Sigmoid colon (tissue), 4 donors: ENCODE results near the gene STIL.

Source experiments
- EP300 ChIP-seq, 4 donors: sonication (generic); formaldehyde crosslinking; IDR thresholded peaks; one replicate each; pipeline ENCODE4 v1.6.1; 2017; ENCODE audit warnings: antibody characterized with exemption in 4 of 4
- POLR2A ChIP-seq, 2 donors: fragments of 450-650 bp; IDR thresholded peaks; one replicate each; pipeline ENCODE4 v1.6.1; 2016; ENCODE audit warnings: antibody characterized with exemption in 2 of 2, mild to moderate bottlenecking in 2 of 2, moderate library complexity in 2 of 2
- TF ChIP-seq, protein P1 (sequence below), 4 experiments: fragments of 450-650 bp in 3 of 4; fragments of 200-600 bp in 1 of 4; IDR thresholded peaks; one replicate each; pipeline ENCODE4 v1.5.1; 2016 to 2019; ENCODE audit warnings: antibody characterized with exemption in 4 of 4, mild to moderate bottlenecking in 3 of 4, moderate library complexity in 2 of 4

DNA sequence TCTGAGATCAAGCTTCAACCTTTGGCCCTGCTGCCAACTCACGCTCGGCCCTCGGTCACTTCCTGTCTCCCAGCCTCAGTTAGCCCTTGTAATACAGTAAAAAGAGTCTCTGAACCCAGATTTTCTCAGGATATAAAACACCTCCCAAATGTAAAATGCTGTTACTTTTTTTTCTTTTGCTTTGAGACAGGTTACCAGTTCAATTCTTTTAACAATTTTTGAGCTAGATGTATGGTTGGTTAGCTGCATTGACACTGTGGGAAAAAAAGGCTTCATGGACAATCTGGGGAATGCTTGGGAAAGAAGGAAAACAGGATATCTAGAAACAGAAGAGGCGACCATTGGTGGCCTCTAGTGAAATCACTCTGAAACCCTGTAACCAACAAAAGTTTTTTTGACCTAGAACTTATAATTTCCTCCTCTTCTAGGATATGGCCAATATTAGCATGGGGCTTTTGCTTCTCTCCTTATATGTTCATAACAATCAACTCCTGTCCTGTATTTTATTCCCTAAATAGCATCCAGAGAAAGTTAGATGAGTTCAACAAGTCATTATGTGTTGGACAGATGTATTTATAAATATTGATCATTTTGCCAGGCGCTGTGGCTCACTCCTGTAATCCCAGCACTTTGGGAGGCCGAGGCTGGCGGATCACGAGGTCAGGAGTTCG, 21.0 kb upstream of the STIL start:
- TF ChIP-seq, protein P1, sequence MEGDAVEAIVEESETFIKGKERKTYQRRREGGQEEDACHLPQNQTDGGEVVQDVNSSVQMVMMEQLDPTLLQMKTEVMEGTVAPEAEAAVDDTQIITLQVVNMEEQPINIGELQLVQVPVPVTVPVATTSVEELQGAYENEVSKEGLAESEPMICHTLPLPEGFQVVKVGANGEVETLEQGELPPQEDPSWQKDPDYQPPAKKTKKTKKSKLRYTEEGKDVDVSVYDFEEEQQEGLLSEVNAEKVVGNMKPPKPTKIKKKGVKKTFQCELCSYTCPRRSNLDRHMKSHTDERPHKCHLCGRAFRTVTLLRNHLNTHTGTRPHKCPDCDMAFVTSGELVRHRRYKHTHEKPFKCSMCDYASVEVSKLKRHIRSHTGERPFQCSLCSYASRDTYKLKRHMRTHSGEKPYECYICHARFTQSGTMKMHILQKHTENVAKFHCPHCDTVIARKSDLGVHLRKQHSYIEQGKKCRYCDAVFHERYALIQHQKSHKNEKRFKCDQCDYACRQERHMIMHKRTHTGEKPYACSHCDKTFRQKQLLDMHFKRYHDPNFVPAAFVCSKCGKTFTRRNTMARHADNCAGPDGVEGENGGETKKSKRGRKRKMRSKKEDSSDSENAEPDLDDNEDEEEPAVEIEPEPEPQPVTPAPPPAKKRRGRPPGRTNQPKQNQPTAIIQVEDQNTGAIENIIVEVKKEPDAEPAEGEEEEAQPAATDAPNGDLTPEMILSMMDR (IDR thresholded peaks at IDR 0.05): no peak
- TF ChIP-seq POLR2A (IDR thresholded peaks at IDR 0.05): no peak
- TF ChIP-seq EP300 (IDR thresholded peaks at IDR 0.05): no peak
